WTC11 (cell line): ENCODE results near the gene REEP3. TPM values are rescaled to one million over a fixed set of nuclear protein-coding genes. Genes with fewer than 3 reads are reported as not detected.

ENCODE experiments used
- ATAC-seq: fragments of 200-7000 bp; cut with Tn5 transposase; 2 replicates; pipeline ENCODE4 v1.10.0; 2021; ENCODE audit warnings: mild to moderate bottlenecking, moderate library complexity
- CTCF ChIA-PET: fragments of 300-600 bp; sonication (Branson Sonifier 250); formaldehyde crosslinking; loops from one replicate; lab custom pipeline; 2021; ENCODE audit warnings: antibody characterized with exemption; lab: Charles Lee
- POLR2A ChIA-PET: fragments of 350-600 bp; sonication (Branson Sonifier 250); formaldehyde crosslinking; loops from one replicate; lab custom pipeline; 2021; ENCODE audit warnings: antibody characterized with exemption; lab: Charles Lee
- DNase-seq: peaks from one replicate; pipeline ENCODE4 v3.0.0; 2021; ENCODE audit warnings: low spot score
- H3K27ac Mint-ChIP-seq: 2 replicates; pipeline ENCODE4 v1.8.0; 2021; ENCODE audit warnings: mixed read lengths
- H3K27me3 Mint-ChIP-seq: 2 replicates; pipeline ENCODE4 v1.8.0; 2021; ENCODE audit warnings: low read depth, mild to moderate bottlenecking, moderate library complexity, mixed read lengths
- H3K36me3 Mint-ChIP-seq: 2 replicates; pipeline ENCODE4 v1.8.0; 2021; ENCODE audit warnings: mixed read lengths
- H3K4me1 Mint-ChIP-seq: 2 replicates; pipeline ENCODE4 v1.8.0; 2022; ENCODE audit warnings: mixed read lengths
- H3K4me3 Mint-ChIP-seq: 2 replicates; pipeline ENCODE4 v1.8.0; 2021; ENCODE audit warnings: mild to moderate bottlenecking, moderate library complexity, mixed read lengths
- H3K9me3 Mint-ChIP-seq: 2 replicates; pipeline ENCODE4 v1.8.0; 2021; ENCODE audit warnings: mixed read lengths
- ATF3 ChIP-seq: sonication (generic); formaldehyde crosslinking; conservative IDR thresholded peaks from 2 replicates; pipeline ENCODE4 v1.8.1; 2022; ENCODE audit warnings: mild to moderate bottlenecking, missing genetic modification reagents
- CDX4 ChIP-seq: fragments of 250-450 bp; sonication (Bioruptor Pico); IDR thresholded peaks from 2 replicates; pipeline ENCODE4 v1.9.0; 2021; ENCODE audit warnings: moderate library complexity, mild to moderate bottlenecking, inconsistent platforms, borderline replicate concordance
- CREB1 ChIP-seq: sonication (generic); formaldehyde crosslinking; IDR thresholded peaks from 2 replicates; pipeline ENCODE4 v1.8.0; 2023; ENCODE audit warnings: mild to moderate bottlenecking, missing genetic modification reagents
- CREM ChIP-seq: sonication (generic); formaldehyde crosslinking; IDR thresholded peaks from 2 replicates; pipeline ENCODE4 v1.8.1; 2022; ENCODE audit warnings: mild to moderate bottlenecking, missing genetic modification reagents, moderate library complexity
- E2F1 ChIP-seq: sonication (generic); formaldehyde crosslinking; IDR thresholded peaks from 2 replicates; pipeline ENCODE4 v1.8.0; 2022; ENCODE audit warnings: mild to moderate bottlenecking, missing genetic modification reagents
- ESRRA ChIP-seq: sonication (generic); formaldehyde crosslinking; IDR thresholded peaks from 2 replicates; pipeline ENCODE4 v1.8.1; 2022; ENCODE audit warnings: mild to moderate bottlenecking, missing genetic modification reagents, borderline replicate concordance
- FOXP1 ChIP-seq: sonication (generic); formaldehyde crosslinking; IDR thresholded peaks from 2 replicates; pipeline ENCODE4 v1.8.0; 2022; ENCODE audit warnings: missing genetic modification reagents, mild to moderate bottlenecking, moderate library complexity, borderline replicate concordance
- PREB ChIP-seq: sonication (generic); formaldehyde crosslinking; IDR thresholded peaks from 2 replicates; pipeline ENCODE4 v1.8.1; 2022; ENCODE audit warnings: mild to moderate bottlenecking, missing genetic modification reagents, moderate library complexity, borderline replicate concordance
- RORB ChIP-seq: fragments of 250-450 bp; sonication (Bioruptor Pico); IDR thresholded peaks from 2 replicates; pipeline ENCODE4 v1.9.0; 2021; ENCODE audit warnings: mild to moderate bottlenecking
- SMAD4 ChIP-seq: sonication (generic); formaldehyde crosslinking; IDR thresholded peaks from 2 replicates; pipeline ENCODE4 v1.8.0; 2022; ENCODE audit warnings: mild to moderate bottlenecking, missing genetic modification reagents
- TEAD4 ChIP-seq: sonication (generic); formaldehyde crosslinking; IDR thresholded peaks from 2 replicates; pipeline ENCODE4 v1.8.0; 2022; ENCODE audit warnings: mild to moderate bottlenecking, missing genetic modification reagents
- USF2 ChIP-seq: sonication (generic); formaldehyde crosslinking; IDR thresholded peaks from 2 replicates; pipeline ENCODE4 v1.8.1; 2023; ENCODE audit warnings: mild to moderate bottlenecking, missing genetic modification reagents, moderate library complexity
- ZNF281 ChIP-seq: sonication (generic); formaldehyde crosslinking; IDR thresholded peaks from 2 replicates; pipeline ENCODE4 v1.8.0; 2023; ENCODE audit warnings: mild to moderate bottlenecking, missing genetic modification reagents
- ZNF317 ChIP-seq: sonication (generic); formaldehyde crosslinking; IDR thresholded peaks from 2 replicates; pipeline ENCODE4 v1.8.1; 2023; ENCODE audit warnings: low read depth, mild to moderate bottlenecking, moderate library complexity, missing genetic modification reagents, borderline replicate concordance
- ZNF425 ChIP-seq: fragments of 250-450 bp; sonication (Bioruptor Pico); conservative IDR thresholded peaks from 2 replicates; pipeline ENCODE4 v1.9.0; 2021; ENCODE audit warnings: mild to moderate bottlenecking
- ZNF532 ChIP-seq: fragments of 250-450 bp; sonication (Bioruptor Pico); IDR thresholded peaks from 2 replicates; pipeline ENCODE4 v1.9.0; 2021; ENCODE audit warnings: mild to moderate bottlenecking, borderline replicate concordance
- total RNA-seq: library from RNA; stranded (reverse); gene quantifications from 3 replicates; pipeline ENCODE4 v1.2.3, GENCODE V29; 2021

REEP3 gene
- total RNA-seq, 1 experiment from 2014 or later = 18.5 TPM

GRCh38 chr10:63522995-63523394 is 1.8 kb downstream of the REEP3 start:
- peak overlapping the region; percentile 84 for H3K4me3 Mint-ChIP-seq
- TF ChIP-seq CDX4 (CRISPR knock-in tag) = no peak
- TF ChIP-seq PREB = no peak
- TF ChIP-seq ESRRA = no peak
- TF ChIP-seq CREB1 (CRISPR knock-in tag) = no peak
- no peak for DNase-seq
- ChIA-PET CTCF (interaction anchor here (0.6 to 2.8 kb wide), 4 partner anchors 18 to 197 kb away, joined by 3 to 10 read pairs (median 3); no protein-coding TSS in a partner anchor), POLR2A (interaction anchor here (0.7 to 3.9 kb wide), 2 partner anchors 53 to 255 kb away, joined by 3 to 31 read pairs; no protein-coding TSS in a partner anchor)
- H3K27ac Mint-ChIP-seq = no peak overlapping the region
- H3K36me3 Mint-ChIP-seq = no peaks in the 10 kb centered on the region
- no peak for ATAC-seq
- peaks cover 57% of the 10 kb centered on the region for H3K4me1 Mint-ChIP-seq
- H3K27me3 Mint-ChIP-seq = no peaks in the 10 kb centered on the region
- H3K9me3 Mint-ChIP-seq = no peaks in the 10 kb centered on the region; the same call in 1 of the 2 replicates

- ChIA-PET POLR2A (interaction anchor here (0.7 kb wide), 1 partner anchor 177 kb away, joined by 3 read pairs; no protein-coding TSS in a partner anchor), CTCF (interaction anchor here (0.6 to 1.4 kb wide), 2 partner anchors 95 to 195 kb away, joined by 3 to 4 read pairs; no protein-coding TSS in a partner anchor)
- DNase-seq = no peak
- Mint-ChIP-seq H3K4me3 (no peak overlapping the region), H3K27me3 (no peaks in the 10 kb centered on the region), H3K36me3 (peaks cover 9% of the 10 kb centered on the region), H3K9me3 (no peaks in the 10 kb centered on the region; the same call in 1 of the 2 replicates), H3K27ac (no peak overlapping the region), H3K4me1 (peaks cover 46% of the 10 kb centered on the region)
- TF ChIP-seq ZNF532 (CRISPR knock-in tag) (no peak), TEAD4 (CRISPR knock-in tag) (no peak)
- no peak for ATAC-seq
These were observed 3.8 kb downstream of the REEP3 start for GRCh38 chr10:63525021-63525420.

- no peak overlapping the region for H3K4me3 Mint-ChIP-seq
- peaks cover 38% of the 10 kb centered on the region for H3K4me1 Mint-ChIP-seq
- ChIA-PET CTCF (interaction anchor here (0.6 to 1.0 kb wide), 2 partner anchors 186 to 193 kb away, joined by 3 read pairs; no protein-coding TSS in a partner anchor), POLR2A (no interaction called here)
- H3K9me3 Mint-ChIP-seq = no peaks in the 10 kb centered on the region; the same call in 1 of the 2 replicates
- H3K27ac Mint-ChIP-seq = no peak overlapping the region
- TF ChIP-seq SMAD4 (CRISPR knock-in tag) (no peak), ZNF317 (CRISPR knock-in tag) (no peak), ATF3 (CRISPR knock-in tag) (no peak), CREB1 (CRISPR knock-in tag) (no peak), FOXP1 (CRISPR knock-in tag) (no peak), USF2 (CRISPR knock-in tag) (no peak), E2F1 (no peak), RORB (CRISPR knock-in tag) (no peak), CREM (CRISPR knock-in tag) (no peak), ZNF281 (CRISPR knock-in tag) (no peak), ZNF425 (CRISPR knock-in tag) (no peak)
- peaks cover 9% of the 10 kb centered on the region for H3K36me3 Mint-ChIP-seq
- no peak for ATAC-seq
- H3K27me3 Mint-ChIP-seq = no peaks in the 10 kb centered on the region
- DNase-seq = no peak
These were observed 6.2 kb downstream of the REEP3 start for GRCh38 chr10:63527401-63527800.
